ENCODE results near the gene SLC23A2.
"Not testable (repeated sequence)": the region's sequence is repeated elsewhere in the genome, so short reads cannot be mapped to it uniquely, and the experiment has no call there.

Gene SLC23A2

DNA sequence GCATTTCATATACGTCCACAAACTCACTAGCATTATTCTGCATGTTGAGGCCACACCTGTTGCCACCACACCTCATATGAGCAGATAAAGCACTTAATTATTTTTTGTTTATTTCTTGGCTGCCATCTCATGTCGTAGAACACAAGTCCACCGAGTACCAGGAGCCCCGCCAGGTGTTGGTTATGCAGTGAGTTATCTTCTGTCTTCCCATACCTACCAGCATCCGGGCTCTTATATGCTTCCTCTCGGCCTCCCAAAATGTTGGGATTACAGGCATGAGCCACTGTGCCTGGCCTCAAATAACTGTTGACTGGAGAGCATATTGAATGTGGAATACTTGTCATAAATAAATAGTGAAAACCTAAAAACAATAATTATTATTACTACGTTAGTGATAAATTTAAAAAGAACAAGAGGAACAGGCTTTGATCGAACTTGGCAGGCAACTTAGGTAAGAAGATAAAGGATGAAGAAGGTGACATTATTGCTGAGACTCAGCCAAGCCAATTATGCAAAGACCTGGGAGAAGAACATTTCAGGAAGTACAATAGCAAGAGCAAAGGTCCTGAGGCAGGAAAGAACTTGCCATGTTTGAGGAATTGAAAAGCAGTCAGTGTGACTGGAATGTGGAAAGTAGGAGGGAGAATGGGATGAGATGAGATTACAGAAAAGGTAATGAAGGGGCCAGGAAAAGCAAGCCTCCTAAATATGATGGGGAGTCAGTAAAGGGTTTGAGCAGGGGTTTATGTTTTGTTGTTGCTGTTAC, 12.6 kb upstream of the SLC23A2 start:
- DNase-seq = no peak

DNA sequence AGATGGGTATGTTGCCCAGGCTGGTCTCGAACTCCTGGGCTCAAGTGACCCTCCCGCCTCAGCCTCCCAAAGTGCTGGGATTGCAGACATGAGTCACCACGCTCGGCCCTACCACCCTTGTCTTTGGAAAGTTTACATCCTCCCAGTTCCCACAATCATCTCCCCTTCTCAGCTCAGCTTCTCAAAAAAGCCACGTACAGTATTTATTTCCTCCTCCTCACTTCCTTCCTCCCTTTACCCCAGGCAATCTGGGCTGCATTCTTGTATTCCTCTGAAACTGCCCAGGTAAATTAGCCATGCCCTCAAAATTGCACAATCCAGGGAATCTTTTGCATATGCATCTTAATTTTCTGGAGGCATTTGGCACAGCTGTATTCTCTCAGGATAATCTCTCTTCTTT, 7.4 kb upstream of the SLC23A2 start:
- DNase-seq = no peak

GRCh38 chr20:5005326-5005725, 4.0 kb upstream of the SLC23A2 start:
- no peak for DNase-seq

GRCh38 chr20:5004825-5005224, 3.5 kb upstream of the SLC23A2 start:
- not testable (repeated sequence) for DNase-seq

DNA sequence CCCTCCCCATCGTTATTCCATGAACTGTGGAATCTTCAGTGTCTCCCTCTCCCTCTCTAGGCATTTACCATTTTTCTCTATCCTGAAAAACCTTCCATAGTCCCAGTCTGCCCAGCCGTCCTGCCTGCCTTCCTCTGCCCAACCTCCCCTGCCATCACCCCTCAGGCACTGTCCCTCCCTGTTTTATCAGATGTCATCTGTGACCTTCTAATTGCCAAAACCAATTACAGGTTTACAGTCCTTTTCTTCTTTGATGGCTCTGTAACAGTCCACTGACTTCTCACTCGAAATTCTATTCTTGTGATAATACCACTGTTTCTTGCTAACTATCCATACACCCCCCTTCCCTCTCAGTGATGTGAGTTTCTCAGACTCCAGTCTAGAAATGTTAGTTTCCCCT, 2.3 kb upstream of the SLC23A2 start:
- no peak for DNase-seq

DNA sequence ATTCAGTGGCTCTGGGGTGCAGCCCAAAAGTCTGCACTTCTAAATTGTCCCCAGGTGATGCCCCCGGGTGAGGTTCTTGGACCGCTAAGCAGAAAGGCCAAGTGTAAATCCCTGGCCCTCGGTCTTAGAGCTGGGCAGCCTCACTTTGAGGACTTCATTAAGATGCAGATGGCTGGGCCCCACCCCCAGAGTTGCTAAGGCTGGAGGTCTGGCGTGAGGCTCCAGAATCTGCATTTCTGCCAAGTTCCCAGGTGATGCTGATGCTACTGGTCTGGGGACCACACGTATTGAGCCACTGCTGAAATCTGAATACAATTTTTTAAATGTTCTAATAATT, 735 bp upstream of the SLC23A2 start:
- DNase-seq = no peak

- peak; percentile 50 for DNase-seq
These were observed 792 bp downstream of the SLC23A2 start for GRCh38 chr20:5000263-5001173.

- no peak for DNase-seq
These were observed 1.5 kb downstream of the SLC23A2 start for GRCh38 chr20:4999788-5000187.

- no peak for DNase-seq
These were observed 3.1 kb downstream of the SLC23A2 start for GRCh38 chr20:4998160-4998651.

DNA sequence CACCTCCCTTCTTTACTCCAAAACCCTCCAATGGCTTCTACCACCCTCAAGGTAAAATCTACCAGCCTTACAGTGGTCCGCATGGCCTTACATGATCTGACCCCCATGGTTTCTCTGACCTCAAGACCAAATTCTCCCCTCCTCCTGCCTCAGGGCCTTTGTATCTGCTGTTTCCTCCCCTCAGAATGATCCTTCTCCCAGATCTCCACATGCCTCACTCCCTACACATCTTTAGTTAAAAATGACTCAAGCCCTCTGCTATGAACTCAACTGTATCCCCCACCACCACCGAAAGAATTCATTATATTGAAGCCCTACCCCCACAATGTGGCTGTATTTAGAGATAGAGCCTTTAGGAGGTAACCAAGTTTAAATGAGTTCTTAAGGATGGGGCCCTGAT, 4.1 kb downstream of the SLC23A2 start:
- DNase-seq = no peak

DNA sequence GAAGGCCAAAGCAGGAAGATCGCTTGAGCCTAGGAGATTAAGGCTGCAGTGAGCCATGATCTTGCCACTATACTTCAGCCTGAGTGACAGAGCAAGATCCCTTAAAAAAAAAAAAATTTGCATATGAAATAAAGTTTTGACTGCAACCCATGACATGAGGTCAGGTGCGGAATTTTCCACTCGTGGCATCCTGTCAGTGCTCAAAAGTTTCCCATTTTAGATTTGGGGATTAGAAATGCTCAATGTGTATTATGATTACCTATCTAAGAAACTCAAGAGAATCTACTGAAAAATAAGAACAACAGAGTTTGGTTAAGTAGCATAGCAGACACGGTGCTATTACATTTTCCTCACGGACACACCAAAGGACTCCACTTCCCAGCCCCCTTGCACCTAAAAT, 11.7 kb downstream of the SLC23A2 start:
- no peak for DNase-seq

DNA sequence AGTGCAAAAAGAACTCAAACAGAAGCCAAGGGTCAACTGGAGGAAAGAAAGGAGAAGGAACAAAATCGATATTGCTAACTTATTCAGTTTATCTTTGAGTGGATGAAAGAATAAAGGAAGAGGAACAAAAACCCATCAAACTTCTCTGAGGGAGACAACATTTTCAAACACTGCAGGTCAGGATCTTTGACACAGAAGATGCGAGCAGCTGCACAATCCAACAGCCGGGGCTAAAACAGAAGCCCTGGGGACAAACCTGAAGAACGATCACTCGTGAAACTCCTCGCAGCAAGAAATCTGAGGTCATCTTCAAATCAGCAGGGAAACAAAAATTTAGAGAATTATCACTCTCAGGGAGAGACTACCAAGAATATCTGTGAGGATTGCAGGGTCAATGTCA, 14.2 kb downstream of the SLC23A2 start:
- DNase-seq = no peak

GRCh38 chr20:4985658-4986057, 15.7 kb downstream of the SLC23A2 start:
- no peak for DNase-seq

DNA sequence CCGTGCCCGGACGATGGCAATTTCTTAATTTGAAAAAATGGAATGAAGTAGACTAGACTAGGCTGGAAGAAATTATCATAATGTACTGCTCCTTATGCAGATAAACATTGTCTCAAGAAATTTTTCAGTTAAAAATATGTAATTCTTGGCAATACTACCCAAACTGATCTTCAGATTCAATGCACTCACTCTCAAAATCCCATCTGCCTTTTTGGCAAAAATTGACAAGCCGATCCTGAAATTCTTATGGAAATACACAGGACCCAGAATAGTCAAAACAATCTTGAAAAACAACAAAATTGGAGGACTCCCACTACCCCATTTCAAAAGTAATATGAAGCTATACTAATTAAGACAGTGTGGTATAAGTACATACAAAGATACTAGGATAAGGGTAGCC, 19.0 kb downstream of the SLC23A2 start:
- DNase-seq = no peak

- DNase-seq = no peak
These were observed 21.4 kb downstream of the SLC23A2 start for GRCh38 chr20:4979841-4980410.

GRCh38 chr20:4978050-4978918, 23.0 kb downstream of the SLC23A2 start:
- no peak for DNase-seq

DNA sequence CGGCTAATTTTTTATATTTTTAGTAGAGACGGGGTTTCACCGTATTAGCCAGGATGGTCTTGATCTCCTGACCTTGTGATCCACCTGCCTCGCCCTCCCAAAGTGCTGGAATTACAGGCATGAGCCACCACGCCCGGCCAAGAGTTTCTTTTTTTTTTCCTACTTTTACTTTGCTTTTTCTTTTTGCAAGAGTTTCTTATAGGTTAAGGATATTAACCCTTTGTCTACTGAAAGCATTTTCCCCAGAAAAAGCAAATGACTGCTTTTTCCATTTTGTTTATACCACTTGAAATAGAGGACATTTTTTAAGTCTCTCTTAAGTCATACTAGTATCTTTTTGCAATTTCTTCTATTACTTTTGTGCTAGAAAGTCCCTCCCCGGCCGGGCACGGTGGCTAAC, 25.3 kb downstream of the SLC23A2 start:
- DNase-seq = not testable (repeated sequence)

DNA sequence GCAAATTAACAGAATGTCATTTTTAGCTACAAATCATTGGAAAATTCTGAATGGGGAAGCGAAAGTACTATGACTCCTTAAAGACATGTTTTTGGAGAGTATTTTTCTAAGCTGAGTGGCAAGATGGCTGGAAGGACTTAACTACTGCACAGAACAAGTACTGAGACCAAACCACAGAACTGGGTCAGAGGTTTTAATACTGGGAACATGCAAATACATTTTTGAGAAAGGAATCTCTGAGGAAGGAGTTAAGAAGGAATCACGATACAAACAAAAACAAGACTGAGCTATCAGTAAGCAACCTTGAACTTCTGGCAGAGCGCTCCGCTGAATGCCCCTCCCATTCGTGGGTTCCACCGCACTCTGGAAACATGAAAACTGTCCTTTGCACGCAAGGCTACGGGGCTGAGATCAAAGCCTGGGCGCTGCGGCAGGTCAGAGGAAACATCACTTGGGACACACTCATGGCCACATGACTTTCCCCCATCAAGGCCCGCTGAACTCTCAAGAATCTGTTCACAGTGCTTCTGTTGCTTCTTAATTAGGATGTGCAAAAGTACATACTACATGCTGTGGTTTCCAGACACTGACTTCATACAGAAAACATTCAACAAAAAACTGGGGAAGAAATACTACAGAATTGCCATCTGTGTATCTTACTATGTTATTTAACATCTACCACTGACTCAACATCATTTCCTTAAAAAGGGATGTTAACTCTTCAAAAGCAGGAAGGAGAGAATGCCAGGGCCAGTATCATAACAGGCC, 27.8 kb downstream of the SLC23A2 start:
- peak; percentile 25 for DNase-seq

GRCh38 chr20:4972506-4973251, 28.6 kb downstream of the SLC23A2 start:
- peak; percentile 3 for DNase-seq

DNA sequence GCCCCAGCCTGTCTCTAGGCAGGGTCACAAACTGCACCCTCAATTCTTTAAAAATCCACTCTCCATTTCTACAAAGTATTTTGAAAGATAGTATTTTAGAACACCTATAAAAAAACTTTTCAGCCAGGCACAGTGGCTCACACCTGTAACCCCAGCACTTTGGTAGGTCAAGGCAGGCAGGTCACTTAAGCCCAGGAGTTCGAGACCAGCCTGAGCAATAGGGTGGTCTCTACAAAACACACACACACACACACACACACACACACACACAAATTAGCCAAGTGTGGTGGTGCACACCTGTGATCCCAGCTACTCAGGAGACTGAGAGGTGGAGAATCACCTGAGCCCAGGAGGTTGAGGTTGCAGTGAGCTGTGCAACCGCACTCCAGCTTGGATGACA, 30.2 kb downstream of the SLC23A2 start:
- no peak for DNase-seq

All from right kidney (tissue), 1 donor.